Sigmoid colon (tissue), 4 donors: ENCODE results near the gene LRRC73.

Experiments
- CTCF ChIP-seq, 4 experiments: fragments of 450-650 bp in 3 of 4; fragments of 200-600 bp in 1 of 4; IDR thresholded peaks; one replicate each; pipeline ENCODE4 v1.5.1; 2016 to 2019; ENCODE audit warnings: antibody characterized with exemption in 4 of 4, mild to moderate bottlenecking in 3 of 4, moderate library complexity in 2 of 4
- EP300 ChIP-seq, 4 donors: sonication (generic); formaldehyde crosslinking; IDR thresholded peaks; one replicate each; pipeline ENCODE4 v1.6.1; 2017; ENCODE audit warnings: antibody characterized with exemption in 4 of 4
- POLR2A ChIP-seq, 2 donors: fragments of 450-650 bp; IDR thresholded peaks; one replicate each; pipeline ENCODE4 v1.6.1; 2016; ENCODE audit warnings: antibody characterized with exemption in 2 of 2, mild to moderate bottlenecking in 2 of 2, moderate library complexity in 2 of 2
- POLR2AphosphoS5 ChIP-seq, 4 donors: sonication (generic); formaldehyde crosslinking; IDR thresholded peaks; one replicate each; pipeline ENCODE4 v1.6.1; 2017; ENCODE audit warnings: antibody characterized with exemption in 4 of 4

- no peak for TF ChIP-seq CTCF (IDR thresholded peaks at IDR 0.05)
- TF ChIP-seq POLR2A (IDR thresholded peaks at IDR 0.05), result no peak
- no peak for TF ChIP-seq EP300 (IDR thresholded peaks at IDR 0.05)
- TF ChIP-seq POLR2AphosphoS5 (IDR thresholded peaks at IDR 0.05), result no peak
Measured at GRCh38 chr6:43524483-43524961, 14.4 kb upstream of the LRRC73 start.
